GM23248 (cell line): ENCODE data around the gene MZT2A.
"Not testable (repeated sequence)": the region's sequence is repeated elsewhere in the genome, so short reads cannot be mapped to it uniquely, and the experiment has no call there.

Source experiments
- EZH2 ChIP-seq: fragments of 200-600 bp; sonication (generic); IDR thresholded peaks from 2 replicates; pipeline ENCODE4 v1.6.1; 2018; ENCODE audit warnings: antibody characterized with exemption, mild to moderate bottlenecking; ENCODE audit not compliant: insufficient read depth, poor library complexity, severe bottlenecking
- EZH2phosphoT487 ChIP-seq: fragments of 200-600 bp; sonication (generic); IDR thresholded peaks from 2 replicates; pipeline ENCODE4 v1.6.1; 2018; ENCODE audit warnings: antibody characterized with exemption, moderate library complexity, mild to moderate bottlenecking, low read depth; ENCODE audit not compliant: insufficient read depth

GRCh38 chr2:131480351-131480750 is 11.8 kb downstream of the MZT2A start:
- not testable (repeated sequence) for TF ChIP-seq EZH2phosphoT487, EZH2
